GM12878 (cell line): ENCODE measurements around the gene MBD5. TPM values are rescaled to one million over a fixed set of nuclear protein-coding genes. Genes with fewer than 3 reads are reported as not detected.

Source experiments
- BHLHE40 ChIP-seq, 2 experiments: fragments of 450-650 bp in 1 of 2; IDR thresholded peaks; 2 replicates each; pipeline ENCODE4 v1.6.1; 2011 to 2017; ENCODE audit warnings: low read depth in 2 of 2, borderline replicate concordance in 1 of 2, improper control_type of control experiment in 1 of 2, low read length in 1 of 2, mild to moderate bottlenecking in 1 of 2
- MXI1 ChIP-seq: fragments of 150-350 bp; IDR thresholded peaks from 2 replicates; pipeline ENCODE4 v1.6.1; 2011; ENCODE audit warnings: low read depth, mild to moderate bottlenecking, inconsistent platforms, low read length, improper control_type of control experiment
- STAT1 ChIP-seq: fragments of 450-650 bp; conservative IDR thresholded peaks from 2 replicates; pipeline ENCODE4 v1.6.1; 2014; ENCODE audit warnings: antibody characterized with exemption, mild to moderate bottlenecking
- polyA plus RNA-seq, 11 experiments: library from polyadenylated mRNA; depleted of rRNA in 4 of 11; unstranded in 6 of 11; stranded (reverse) in 5 of 11; fragments of >200 nt; fragmentation: Nextera tagmentation in 4 of 11; fragmentation: Illumina TruSeq in 1 of 11; extraction: Ambion mirVana in 4 of 11; extraction: Trizol in 1 of 11; gene quantifications; 1 replicate in 1 of 11; 2 replicates in 10 of 11; pipeline versions ENCODE4 v1.2.1 to v1.2.3, GENCODE V29; 2011 to 2016; ENCODE audit warnings: inconsistent platforms in 2 of 11, missing spikeins in 2 of 11, low read depth in 1 of 11
- total RNA-seq, 4 experiments: library from RNA; depleted of rRNA in 3 of 4; stranded (reverse); fragments of >200 nt in 3 of 4; fragmentation: Illumina TruSeq in 1 of 4; extraction: Trizol in 1 of 4; gene quantifications; 2 replicates each; pipeline versions ENCODE4 v1.2.1 to v1.2.3, GENCODE V29; 2013 to 2021
- TF ChIP-seq, protein P1 (sequence below): fragments of 450-650 bp; IDR thresholded peaks from 2 replicates; pipeline ENCODE4 v1.6.1; 2017; ENCODE audit warnings: mild to moderate bottlenecking, moderate library complexity
- TF ChIP-seq, protein P2 (sequence below): IDR thresholded peaks from 2 replicates; pipeline ENCODE4 v1.6.1; 2011; ENCODE audit warnings: borderline replicate concordance, low read depth, mild to moderate bottlenecking, moderate library complexity, mixed read lengths, low read length; ENCODE audit not compliant: insufficient read depth; ENCODE audit errors: extremely low read length

The MBD5 gene
- total and polyA plus RNA-seq, 10 of the 15 experiments (the other 5 are each of a cell fraction or from before 2014, with no cell fraction given) = 7.4 to 58.0 (median 21.2) TPM

DNA sequence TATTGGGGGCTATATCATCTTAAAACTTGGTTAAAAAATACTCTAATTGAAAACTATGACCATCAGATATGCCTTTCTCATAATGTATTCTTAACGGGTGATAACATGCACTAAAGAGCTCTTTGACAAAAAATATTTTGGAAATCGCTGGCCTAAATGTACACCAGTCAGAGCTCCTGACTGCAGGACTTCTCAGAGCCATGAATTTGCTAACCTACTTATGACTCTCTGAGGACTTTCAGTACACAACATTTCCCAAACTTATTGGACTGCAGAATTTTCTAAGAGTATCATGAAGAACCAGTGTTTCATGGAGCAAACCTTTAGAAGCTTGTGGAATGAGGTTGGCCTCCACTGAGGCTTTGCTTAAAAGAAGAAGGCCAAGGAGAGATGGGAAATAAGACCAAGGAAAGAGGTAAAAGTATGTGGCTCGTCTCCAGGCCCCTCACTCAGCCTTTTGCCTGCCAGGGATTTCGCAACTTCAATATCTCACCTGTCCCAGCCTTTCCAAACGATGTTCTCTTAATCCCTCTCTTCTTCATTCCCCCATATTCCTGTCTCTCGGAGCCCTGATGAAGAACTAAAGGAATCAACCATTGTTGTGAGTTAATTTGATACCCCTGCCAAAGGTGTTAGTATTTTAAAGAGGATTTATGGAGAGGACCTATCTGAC is 534.9 kb downstream of the MBD5 start (continued):
- TF ChIP-seq, protein P1, sequence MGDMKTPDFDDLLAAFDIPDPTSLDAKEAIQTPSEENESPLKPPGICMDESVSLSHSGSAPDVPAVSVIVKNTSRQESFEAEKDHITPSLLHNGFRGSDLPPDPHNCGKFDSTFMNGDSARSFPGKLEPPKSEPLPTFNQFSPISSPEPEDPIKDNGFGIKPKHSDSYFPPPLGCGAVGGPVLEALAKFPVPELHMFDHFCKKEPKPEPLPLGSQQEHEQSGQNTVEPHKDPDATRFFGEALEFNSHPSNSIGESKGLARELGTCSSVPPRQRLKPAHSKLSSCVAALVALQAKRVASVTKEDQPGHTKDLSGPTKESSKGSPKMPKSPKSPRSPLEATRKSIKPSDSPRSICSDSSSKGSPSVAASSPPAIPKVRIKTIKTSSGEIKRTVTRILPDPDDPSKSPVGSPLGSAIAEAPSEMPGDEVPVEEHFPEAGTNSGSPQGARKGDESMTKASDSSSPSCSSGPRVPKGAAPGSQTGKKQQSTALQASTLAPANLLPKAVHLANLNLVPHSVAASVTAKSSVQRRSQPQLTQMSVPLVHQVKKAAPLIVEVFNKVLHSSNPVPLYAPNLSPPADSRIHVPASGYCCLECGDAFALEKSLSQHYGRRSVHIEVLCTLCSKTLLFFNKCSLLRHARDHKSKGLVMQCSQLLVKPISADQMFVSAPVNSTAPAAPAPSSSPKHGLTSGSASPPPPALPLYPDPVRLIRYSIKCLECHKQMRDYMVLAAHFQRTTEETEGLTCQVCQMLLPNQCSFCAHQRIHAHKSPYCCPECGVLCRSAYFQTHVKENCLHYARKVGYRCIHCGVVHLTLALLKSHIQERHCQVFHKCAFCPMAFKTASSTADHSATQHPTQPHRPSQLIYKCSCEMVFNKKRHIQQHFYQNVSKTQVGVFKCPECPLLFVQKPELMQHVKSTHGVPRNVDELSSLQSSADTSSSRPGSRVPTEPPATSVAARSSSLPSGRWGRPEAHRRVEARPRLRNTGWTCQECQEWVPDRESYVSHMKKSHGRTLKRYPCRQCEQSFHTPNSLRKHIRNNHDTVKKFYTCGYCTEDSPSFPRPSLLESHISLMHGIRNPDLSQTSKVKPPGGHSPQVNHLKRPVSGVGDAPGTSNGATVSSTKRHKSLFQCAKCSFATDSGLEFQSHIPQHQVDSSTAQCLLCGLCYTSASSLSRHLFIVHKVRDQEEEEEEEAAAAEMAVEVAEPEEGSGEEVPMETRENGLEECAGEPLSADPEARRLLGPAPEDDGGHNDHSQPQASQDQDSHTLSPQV = no peak
- TF ChIP-seq, protein P2, sequence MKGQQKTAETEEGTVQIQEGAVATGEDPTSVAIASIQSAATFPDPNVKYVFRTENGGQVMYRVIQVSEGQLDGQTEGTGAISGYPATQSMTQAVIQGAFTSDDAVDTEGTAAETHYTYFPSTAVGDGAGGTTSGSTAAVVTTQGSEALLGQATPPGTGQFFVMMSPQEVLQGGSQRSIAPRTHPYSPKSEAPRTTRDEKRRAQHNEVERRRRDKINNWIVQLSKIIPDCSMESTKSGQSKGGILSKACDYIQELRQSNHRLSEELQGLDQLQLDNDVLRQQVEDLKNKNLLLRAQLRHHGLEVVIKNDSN = no peak
- TF ChIP-seq STAT1 (no peak), MXI1 (no peak), BHLHE40 (IDR thresholded peaks at IDR 0.05; ENCODE audit: borderline replicate concordance in 1 of 2, low read depth in 2 of 2, low read length in 1 of 2) (no peak)
